H1 (cell line): ENCODE results near the gene GPM6B. TPM values are rescaled to one million over a fixed set of nuclear protein-coding genes. Genes with fewer than 3 reads are reported as not detected.

Experiments
- RFX5 ChIP-seq: IDR thresholded peaks from 2 replicates; pipeline ENCODE4 v1.6.1; 2011; ENCODE audit warnings: low read depth, low read length, improper control_type of control experiment, borderline replicate concordance
- polyA plus RNA-seq, 7 experiments: library from polyadenylated mRNA; depleted of rRNA in 3 of 7; stranded (reverse) in 5 of 7; unstranded in 2 of 7; fragments of >200 nt in 5 of 7; fragments of 200-250 nt in 2 of 7; gene quantifications; 1 replicate in 5 of 7; 2 replicates in 1 of 7; 4 replicates in 1 of 7; pipeline versions ENCODE4 v1.2.1 to v1.2.3, GENCODE V29; 2011 to 2013; ENCODE audit warnings: missing spikeins in 2 of 7, mixed read lengths in 2 of 7
- total RNA-seq: library from RNA; stranded (reverse); fragmentation: NEBNext Ultra II Directional; extraction: Animal tissue kit (Norgen Biotek cat#: 25700); gene quantifications from 2 replicates; pipeline ENCODE4 v1.2.1, GENCODE V29; 2021

The GPM6B gene
- total and polyA plus RNA-seq, 2 of the 8 experiments (the other 6 are each of a cell fraction or from before 2014, with no cell fraction given), result 132 to 175 TPM

DNA sequence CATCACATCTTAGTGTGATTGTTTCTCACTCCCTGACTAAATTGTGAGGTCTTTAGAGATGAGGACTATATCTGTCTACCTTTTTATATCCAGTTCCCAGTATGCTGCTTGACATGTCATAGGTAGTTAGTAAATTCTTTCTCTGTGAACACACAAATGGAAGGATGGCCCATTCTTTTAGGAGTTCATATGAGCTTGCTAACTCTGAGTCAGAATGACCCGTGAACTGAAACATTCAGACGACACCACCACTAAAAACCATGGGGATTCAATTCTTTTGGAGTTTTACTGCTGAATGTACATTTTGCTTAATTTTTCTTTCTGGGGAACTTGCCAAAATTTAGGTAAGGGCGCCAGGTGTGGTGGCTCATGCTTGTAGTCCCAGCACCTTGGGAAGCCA lies 68.4 kb downstream of the GPM6B start (continued):
- no peak for TF ChIP-seq RFX5
